ENCODE measurements around the gene DEXI. TPM values are rescaled to one million over a fixed set of nuclear protein-coding genes. Genes with fewer than 3 reads are reported as not detected.
A peak's percentile ranks its signal among the peaks of the same experiment; 100 is the strongest.
"Not testable (repeated sequence)": the region's sequence is repeated elsewhere in the genome, so short reads cannot be mapped to it uniquely, and the experiment has no call there.

Gene DEXI
- polyA plus RNA-seq, 6 donors from 2014 or later = 10.1 to 22.6 (median 15.6) TPM

DNA sequence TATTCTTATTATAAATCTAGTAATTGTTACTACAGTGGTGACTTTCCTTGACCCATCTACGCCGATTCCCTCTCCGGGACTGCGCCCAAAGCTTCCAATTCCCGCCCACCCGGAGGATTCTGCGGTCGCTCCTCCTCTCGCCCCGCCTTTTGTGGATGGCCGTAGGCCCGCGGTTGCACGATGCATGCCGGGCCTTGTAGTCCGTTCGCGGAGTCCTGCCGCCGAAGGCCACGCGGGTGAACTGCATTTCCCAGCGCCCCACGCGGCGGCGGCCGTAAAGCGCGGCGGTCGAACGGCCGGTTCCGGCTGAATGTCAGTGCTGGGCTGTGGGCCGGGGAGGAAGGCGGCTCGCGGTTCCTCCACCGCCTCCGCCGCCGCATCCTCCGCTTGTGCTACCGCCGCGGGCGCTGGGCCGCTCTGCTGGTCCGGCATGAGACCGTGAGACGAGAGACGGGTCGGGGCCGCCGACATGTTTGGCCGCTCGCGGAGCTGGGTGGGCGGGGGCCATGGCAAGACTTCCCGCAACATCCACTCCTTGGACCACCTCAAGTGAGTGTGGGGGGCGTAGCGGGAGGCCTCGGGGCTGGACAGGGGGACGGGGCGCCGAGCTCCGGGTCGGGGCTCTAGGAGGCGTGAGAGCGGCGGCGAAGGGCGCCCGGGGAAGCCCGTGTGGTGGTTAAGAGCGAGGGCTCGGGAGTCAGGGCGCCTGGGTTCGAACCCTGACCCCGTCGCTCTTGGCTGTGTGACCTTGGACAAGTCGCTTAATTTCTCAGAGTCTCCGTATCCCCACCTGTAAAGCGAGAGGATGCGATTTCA lies 2.2 kb upstream of the DEXI start, which contains the start of gene CLEC16A:
CLEC16A (plus strand) TSS at position 316 of the 816 bp plus-strand sequence; CDS start at position 470, 154 bp downstream.
- Mint-ChIP-seq H3K4me1 (peaks cover 62 to 85% (median 73%) of the 10 kb centered on the region in 3 donors), H3K36me3 (no peaks in the 10 kb centered on the region), H3K27me3 (no peaks in the 10 kb centered on the region), H3K9me3 (no peaks in the 10 kb centered on the region), H3K4me3 (peak within 1 kb of the TSS; percentile 87 to 96 (median 91)), H3K27ac (peak within 1 kb of the TSS; percentile 87 to 96 (median 92))
- peak; percentile 72 for ATAC-seq (ENCODE audit: low read depth in 2 of 2)
- DNase-seq = peak; percentile 98

DNA sequence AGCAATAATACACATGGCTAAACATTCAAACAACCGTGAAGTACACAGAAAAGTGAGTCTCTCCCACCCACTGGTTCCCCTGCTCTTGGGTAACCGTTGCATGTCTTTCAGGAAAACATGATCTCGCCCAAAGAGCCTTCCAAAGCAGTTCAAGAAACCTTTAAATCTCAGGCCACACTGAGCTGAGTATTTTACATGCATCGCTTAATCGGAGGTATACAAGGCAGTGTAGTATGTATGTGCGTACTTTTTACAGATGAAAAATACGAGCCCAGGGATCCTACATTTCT lies 741 bp upstream of the DEXI start:
- Mint-ChIP-seq H3K27me3 (no peaks in the 10 kb centered on the region), H3K4me1 (peaks cover 69 to 86% (median 77%) of the 10 kb centered on the region in 3 donors), H3K9me3 (no peaks in the 10 kb centered on the region), H3K27ac (peak overlapping the region in 1 of 6 donors; percentile 24), H3K4me3 (peak overlapping the region; percentile 81 to 91 (median 88)), H3K36me3 (no peaks in the 10 kb centered on the region)
- DNase-seq (no peak), ATAC-seq (ENCODE audit: low read depth in 2 of 2) (no peak)

DNA sequence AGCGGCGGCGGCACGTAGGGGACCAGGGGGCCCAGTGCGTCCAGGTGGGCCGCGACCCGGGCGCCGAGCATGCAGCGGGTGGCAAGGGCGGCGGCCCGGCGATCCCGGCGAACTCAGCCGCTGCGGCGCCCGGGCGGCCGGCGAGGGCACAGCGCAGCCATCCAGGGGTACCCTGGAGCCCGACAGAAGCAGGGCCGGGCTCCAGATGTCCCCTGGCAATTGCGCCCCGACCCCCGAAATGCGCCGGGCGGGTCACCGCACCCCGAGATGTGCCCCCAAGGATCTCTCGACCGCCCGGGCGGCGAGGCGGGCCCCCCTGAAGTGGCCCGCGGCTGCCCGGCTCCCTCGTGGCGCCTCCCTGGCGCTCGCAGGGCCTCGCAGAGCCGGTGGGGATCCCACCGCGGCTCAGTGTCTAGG lies 325 bp downstream of the DEXI start:
- not testable (repeated sequence) for H3K36me3 Mint-ChIP-seq, DNase-seq, H3K9me3 Mint-ChIP-seq, H3K27me3 Mint-ChIP-seq
- ATAC-seq (ENCODE audit: low read depth in 2 of 2) = peak; percentile 5 to 9
- Mint-ChIP-seq H3K27ac (peak overlapping the region in 1 of 6 donors; percentile 74), H3K4me1 (peaks cover 71 to 87% (median 77%) of the 10 kb centered on the region in 3 donors), H3K4me3 (peak overlapping the region; percentile 92 to 95 (median 94))

DNA sequence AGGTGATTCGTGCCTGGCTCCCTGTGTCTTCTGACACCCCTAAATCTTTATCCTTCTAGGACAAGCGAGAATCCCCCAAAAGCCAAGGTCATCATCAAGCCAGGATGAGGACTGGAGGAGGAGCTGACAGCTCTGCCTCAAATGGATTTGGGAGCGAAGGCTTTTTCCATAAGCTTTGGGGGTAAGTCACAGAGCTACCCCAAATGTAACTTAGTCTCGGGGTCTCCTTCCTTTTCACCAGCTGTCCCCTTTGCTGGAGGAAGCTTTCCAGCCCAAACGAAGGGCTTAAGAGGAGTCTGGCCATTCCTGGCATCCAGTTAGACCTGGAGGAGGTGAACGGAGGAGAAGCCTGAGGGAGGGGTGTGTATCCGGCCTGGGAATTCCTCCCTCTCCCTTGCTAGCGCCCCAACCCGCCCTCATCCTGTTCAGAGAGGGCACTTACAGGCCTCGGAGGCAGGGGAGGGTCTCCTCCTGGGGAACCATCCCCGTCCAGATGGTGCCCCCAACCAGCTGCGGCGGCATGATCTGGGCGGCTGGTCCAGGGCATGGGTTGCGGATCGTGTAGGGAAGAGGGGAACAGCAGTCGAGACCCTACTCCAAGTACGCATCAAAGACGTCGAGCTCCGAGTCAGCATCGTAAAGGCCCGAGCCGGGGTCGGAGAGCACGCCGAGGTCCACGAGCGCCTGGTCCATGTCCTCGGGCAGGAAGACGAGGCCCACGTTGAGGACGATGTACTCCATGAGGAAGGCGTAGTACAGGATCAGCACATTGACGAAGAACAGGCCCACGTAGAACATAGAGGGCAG lies 938 bp downstream of the DEXI start:
- ATAC-seq (ENCODE audit: low read depth in 2 of 2) (no peak), DNase-seq (no peak)
- peak overlapping the region; percentile 92 to 95 (median 94) for H3K4me3 Mint-ChIP-seq
- H3K27me3 Mint-ChIP-seq = no peaks in the 10 kb centered on the region
- peak overlapping the region; percentile 71 to 94 (median 86) for H3K27ac Mint-ChIP-seq
- no peaks in the 10 kb centered on the region for H3K36me3 Mint-ChIP-seq
- peaks cover 72 to 88% (median 75%) of the 10 kb centered on the region in 3 donors for H3K4me1 Mint-ChIP-seq
- H3K9me3 Mint-ChIP-seq = no peaks in the 10 kb centered on the region

DNA sequence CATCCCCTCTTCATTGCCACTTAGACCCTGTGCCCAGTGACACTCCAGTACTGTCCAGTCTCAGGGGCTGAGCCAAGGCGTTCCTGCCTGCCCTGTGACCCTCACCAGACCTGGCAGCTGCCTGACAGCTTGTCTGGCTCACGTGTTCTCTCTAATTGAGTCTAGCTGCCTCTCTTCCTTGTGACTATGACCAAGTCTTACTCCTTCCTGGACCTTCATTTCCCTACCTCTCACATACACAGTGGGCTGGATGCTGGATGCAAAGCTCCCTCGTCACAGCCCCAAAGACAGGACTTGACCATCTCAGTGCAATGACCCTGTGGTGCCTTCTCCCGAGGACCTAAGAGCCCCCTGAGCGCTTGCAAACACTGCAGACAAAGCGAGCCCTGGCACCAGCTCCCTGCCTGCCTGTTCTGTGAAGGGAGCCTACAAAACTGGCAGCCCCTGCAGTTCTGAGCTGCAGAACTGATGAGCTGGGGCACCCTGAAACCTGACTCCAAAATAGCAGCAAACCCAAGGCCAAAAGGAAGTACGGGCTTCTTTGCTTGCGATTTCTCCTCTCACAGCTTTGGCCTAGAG lies 1.7 kb downstream of the DEXI start:
- no peaks in the 10 kb centered on the region for H3K27me3 Mint-ChIP-seq
- ATAC-seq (ENCODE audit: low read depth in 2 of 2) (no peak), DNase-seq (no peak)
- no peaks in the 10 kb centered on the region for H3K9me3 Mint-ChIP-seq
- no peaks in the 10 kb centered on the region for H3K36me3 Mint-ChIP-seq
- peak overlapping the region; percentile 27 to 95 (median 82) for H3K27ac Mint-ChIP-seq
- peak overlapping the region; percentile 92 to 95 (median 94) for H3K4me3 Mint-ChIP-seq
- peaks cover 70 to 88% (median 75%) of the 10 kb centered on the region in 3 donors for H3K4me1 Mint-ChIP-seq

DNA sequence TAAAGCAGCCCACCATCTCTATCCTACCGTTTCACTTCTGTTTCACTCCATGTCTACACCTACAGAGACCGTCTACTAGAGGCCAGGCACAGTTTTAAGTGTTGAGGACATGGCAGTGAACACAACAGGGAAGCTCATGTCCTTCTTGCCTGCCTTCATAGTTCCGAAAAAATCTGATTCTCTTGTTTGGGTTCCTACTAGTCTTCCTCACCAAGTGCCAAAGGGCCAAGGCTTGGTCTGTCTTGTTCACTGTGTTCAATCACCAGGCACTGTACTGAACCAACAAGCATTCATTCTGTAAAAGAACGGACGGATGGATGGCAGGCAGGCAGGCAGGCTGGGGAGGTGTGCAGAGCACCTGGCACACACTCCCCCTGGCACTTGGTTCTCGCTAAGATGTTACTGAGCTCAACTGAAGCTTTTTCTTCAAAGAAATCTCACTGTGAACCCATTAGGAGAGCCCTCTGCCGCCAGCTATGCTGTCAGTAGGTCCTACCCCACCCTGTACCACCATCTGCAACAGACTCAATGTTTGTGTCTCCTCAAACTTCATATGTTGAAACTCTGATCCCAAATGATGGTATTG lies 2.5 kb downstream of the DEXI start:
- H3K4me1 Mint-ChIP-seq = peaks cover 66 to 83% (median 75%) of the 10 kb centered on the region in 3 donors
- no peaks in the 10 kb centered on the region for H3K27me3 Mint-ChIP-seq
- ATAC-seq (ENCODE audit: low read depth in 2 of 2) (no peak), DNase-seq (no peak)
- no peaks in the 10 kb centered on the region for H3K36me3 Mint-ChIP-seq
- peak overlapping the region; percentile 52 to 94 (median 82) for H3K27ac Mint-ChIP-seq
- H3K9me3 Mint-ChIP-seq = no peaks in the 10 kb centered on the region
- peak overlapping the region; percentile 92 to 95 (median 94) for H3K4me3 Mint-ChIP-seq

DNA sequence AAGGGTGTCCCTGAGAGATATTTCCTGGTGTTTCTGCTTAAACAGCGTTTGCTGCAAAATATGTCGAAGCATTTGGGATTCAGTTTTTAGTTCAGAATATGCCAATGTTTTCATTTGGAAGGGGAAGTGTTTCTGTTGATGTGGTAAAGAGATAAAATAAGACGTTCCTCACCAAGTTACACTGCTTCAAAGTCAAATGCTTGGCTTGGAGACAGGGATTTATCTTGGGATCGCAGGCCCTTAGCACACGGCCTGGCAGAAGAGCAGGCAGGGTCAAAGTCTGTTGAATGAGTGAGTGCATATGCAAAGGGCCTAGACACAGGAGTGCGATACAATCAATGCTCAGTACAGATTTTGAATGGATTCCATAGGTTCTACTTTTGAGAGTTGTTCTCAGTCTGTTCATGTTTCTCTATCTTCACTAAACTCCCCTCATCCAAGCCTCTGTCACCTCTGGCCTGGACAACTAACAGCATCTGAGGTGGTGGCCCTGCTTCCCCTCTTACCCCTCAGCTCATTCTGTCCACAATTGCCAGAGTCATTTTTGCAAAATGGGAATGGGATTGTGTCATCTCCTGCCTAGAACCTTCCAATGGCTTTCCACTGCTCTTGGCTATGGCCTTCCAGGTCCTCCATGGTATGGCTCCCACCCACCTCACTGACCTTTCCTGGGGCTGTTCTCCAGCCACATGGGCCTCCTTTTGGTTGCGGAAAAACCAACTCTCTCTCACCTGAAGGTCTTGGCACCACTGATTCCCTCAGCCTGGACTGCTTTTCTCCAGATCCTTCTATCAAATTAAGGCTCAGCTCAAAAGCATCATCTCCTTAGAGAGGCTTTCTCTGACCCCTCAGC lies 3.2 kb downstream of the DEXI start:
- H3K27ac Mint-ChIP-seq = peak overlapping the region; percentile 64 to 94 (median 86)
- H3K4me3 Mint-ChIP-seq = peak overlapping the region; percentile 46 to 95 (median 92)
- peaks cover 61 to 84% (median 69%) of the 10 kb centered on the region in 3 donors for H3K4me1 Mint-ChIP-seq
- H3K27me3 Mint-ChIP-seq = no peaks in the 10 kb centered on the region
- H3K9me3 Mint-ChIP-seq = no peaks in the 10 kb centered on the region
- no peak for ATAC-seq (ENCODE audit: low read depth in 2 of 2)
- no peak for DNase-seq
- no peaks in the 10 kb centered on the region for H3K36me3 Mint-ChIP-seq

DNA sequence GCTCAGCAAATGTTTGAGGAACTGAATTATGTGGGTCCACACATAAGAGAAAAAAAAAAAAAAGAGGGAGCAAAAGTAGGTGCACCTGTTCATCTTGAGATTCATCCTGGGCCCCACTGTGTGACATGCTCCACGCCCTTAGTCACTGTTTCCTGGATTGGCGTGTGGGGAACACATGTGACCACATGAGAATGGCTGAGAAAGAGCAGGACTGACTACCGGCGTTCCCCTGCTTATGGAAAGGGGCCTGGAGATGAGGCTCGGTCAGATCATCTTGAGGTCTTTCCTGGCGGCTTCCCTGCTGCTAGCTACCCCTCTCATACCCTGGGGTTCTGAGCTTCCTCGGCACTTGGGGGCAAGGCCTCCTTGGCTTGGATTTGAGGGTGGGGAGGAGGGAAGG lies 3.9 kb downstream of the DEXI start:
- Mint-ChIP-seq H3K4me3 (peak overlapping the region; percentile 9 to 95 (median 92)), H3K9me3 (no peaks in the 10 kb centered on the region)
- no peak for ATAC-seq (ENCODE audit: low read depth in 2 of 2)

DNA sequence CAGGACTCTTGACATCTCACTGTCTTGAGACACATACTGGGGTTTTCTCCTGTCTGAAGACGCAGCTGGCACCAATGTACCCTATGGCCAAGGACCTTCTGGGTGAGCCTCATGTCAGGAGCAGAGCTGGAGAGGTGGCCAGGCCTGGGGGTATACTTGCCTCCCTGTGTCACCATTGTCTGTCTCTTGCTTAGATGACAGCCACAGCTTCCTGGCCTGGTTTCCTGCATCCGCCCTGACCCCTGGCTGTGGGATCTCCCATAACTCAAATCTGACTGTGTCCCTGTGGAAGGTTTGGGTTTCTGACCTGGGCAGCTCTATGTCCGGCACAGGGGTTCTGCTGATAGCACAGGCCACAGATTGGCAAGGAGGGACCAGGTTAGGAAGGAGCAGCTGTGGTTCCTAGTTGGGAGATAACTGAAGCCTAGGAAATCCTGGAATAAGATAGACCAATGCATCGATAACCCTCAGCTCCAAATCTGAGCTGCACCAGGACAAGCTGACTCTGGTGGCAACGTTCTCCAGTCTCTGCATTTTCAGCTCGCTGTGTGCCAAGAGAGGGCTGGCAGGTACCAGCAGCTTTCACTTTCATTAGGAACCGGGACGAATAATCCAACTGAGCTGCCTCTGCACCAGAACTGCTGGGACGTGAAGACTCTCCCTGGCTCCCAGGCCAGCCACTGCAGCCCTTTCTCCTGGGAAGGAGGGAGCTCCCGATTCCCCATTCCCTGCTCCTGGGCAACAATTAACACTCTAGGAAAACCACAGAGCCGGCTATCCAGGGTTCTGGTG lies 5.0 kb downstream of the DEXI start:
- peak overlapping the region in 7 of 8 donors; percentile 16 to 93 (median 73) for H3K4me3 Mint-ChIP-seq
- DNase-seq (no peak), ATAC-seq (ENCODE audit: low read depth in 2 of 2) (no peak)

More for the DNA sequence above, 3.9 kb downstream of the DEXI start:
- DNase-seq = no peak
- Mint-ChIP-seq H3K4me1 (peaks cover 61 to 86% (median 75%) of the 10 kb centered on the region in 3 donors), H3K36me3 (no peaks in the 10 kb centered on the region), H3K27ac (peak overlapping the region; percentile 54 to 93 (median 78)), H3K27me3 (no peaks in the 10 kb centered on the region)

DNA sequence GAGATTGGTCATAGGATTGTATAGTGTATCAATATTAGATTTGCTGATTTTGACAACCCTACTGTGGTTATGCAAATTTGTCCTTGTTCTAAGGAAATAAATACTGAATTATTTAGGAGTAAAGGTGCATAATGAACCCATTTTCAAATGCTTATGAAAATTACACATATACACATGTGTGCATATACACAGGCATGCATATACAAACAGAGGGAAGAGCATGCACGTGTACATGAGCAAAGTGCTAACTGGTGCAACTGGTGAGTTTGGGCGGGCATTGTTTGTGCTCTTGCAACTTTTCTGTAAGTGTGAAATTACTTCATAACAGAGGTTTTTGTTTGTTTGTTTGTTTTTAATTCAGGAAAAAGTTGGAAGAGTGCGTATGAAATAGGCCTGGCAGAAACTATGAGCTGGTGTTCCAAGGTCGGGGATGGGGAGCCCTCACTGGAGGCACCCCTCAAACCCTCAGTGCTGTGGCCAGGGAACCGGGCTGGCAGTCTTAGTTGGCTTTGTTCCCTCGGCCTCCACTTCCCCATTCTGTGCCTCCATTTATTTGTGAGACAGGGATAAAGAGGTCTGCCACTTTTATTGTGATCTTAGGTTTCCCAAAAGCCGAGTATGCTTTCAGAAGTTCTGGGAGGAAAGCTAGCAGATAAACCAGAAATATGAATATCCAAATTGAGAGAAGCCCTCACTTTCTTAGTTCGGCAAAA lies 5.8 kb downstream of the DEXI start:
- H3K27ac Mint-ChIP-seq = peak overlapping the region in 4 of 6 donors; percentile 17 to 77 (median 62)
- H3K27me3 Mint-ChIP-seq = no peaks in the 10 kb centered on the region
- no peaks in the 10 kb centered on the region for H3K9me3 Mint-ChIP-seq
- DNase-seq (no peak), ATAC-seq (ENCODE audit: low read depth in 2 of 2) (no peak)
- H3K4me1 Mint-ChIP-seq = peaks cover 58 to 89% (median 85%) of the 10 kb centered on the region in 3 donors
- H3K36me3 Mint-ChIP-seq = no peaks in the 10 kb centered on the region
- peak overlapping the region in 2 of 8 donors; percentile 13 to 92 for H3K4me3 Mint-ChIP-seq

More for the DNA sequence above, 5.0 kb downstream of the DEXI start:
- H3K9me3 Mint-ChIP-seq = no peaks in the 10 kb centered on the region
- no peaks in the 10 kb centered on the region for H3K27me3 Mint-ChIP-seq
- H3K36me3 Mint-ChIP-seq = no peaks in the 10 kb centered on the region
- peaks cover 57 to 85% (median 83%) of the 10 kb centered on the region in 3 donors for H3K4me1 Mint-ChIP-seq
- peak overlapping the region; percentile 27 to 92 (median 57) for H3K27ac Mint-ChIP-seq

DNA sequence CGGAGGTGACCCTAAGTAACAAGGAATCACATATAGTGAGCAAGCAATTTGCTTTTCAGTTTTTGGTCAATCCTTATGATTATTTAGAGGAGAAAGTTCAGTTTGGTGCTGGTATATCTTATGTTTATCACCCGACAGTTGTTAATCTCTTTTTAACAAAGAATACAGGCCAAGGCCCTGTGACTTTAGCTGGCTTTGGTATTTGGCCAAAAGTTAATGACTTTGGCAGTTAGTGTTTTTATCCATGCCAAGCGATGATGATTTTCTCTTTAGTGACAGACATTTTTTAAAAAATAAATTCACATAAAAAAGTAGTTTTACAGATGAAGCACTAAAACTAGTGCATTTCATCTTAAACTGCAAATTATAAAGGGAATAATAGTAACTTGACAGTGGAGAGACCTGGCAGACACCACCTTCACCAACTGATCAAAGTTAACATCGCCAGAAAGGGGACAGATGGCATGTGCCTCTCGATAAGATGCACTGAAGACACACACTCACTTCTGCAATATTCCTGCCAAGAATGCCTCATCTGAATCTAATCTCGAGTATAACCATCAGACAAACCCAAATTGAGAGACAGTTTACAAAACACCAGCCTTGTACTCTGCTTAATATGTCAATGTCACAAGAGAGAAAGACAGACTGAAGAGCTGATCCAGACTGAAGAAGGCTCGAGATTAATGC lies 6.9 kb downstream of the DEXI start:
- Mint-ChIP-seq H3K27ac (peak overlapping the region in 4 of 6 donors; percentile 69 to 81 (median 76)), H3K4me3 (peak overlapping the region in 1 of 8 donors; percentile 18), H3K27me3 (no peaks in the 10 kb centered on the region), H3K4me1 (peaks cover 53 to 88% (median 84%) of the 10 kb centered on the region in 3 donors), H3K9me3 (no peaks in the 10 kb centered on the region), H3K36me3 (no peaks in the 10 kb centered on the region)
- DNase-seq (no peak), ATAC-seq (ENCODE audit: low read depth in 2 of 2) (no peak)
